Measurements from ENCODE around the gene NOS2.
"Not testable (repeated sequence)": the region's sequence is repeated elsewhere in the genome, so short reads cannot be mapped to it uniquely, and the experiment has no call there.

Gene NOS2

DNA sequence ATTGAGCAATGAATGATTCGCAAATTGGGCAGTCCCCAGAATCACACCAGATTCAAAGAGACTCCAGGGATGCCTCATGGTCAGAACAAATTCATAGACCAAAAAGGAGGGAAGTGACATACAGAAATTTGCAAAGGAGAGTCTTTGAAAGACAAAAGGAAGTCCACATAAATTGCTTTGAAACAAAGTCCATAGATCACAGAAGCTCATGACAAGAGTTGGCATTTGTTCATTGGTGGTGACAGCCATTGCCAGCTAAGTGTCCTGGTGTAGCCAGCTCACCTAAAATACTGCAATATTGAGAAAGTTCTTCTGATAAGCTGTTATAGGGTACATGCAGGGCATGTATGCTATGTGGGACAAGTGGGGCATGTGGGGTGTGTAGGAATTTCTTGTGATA lies 37.4 kb upstream of the NOS2 start:
- H3K9me3 ChIP-seq (ENCODE audit: control insufficient read depth, insufficient read depth, low read length); H3K27me3 ChIP-seq (ENCODE audit: control insufficient read depth, low read length); H3K79me2 ChIP-seq (ENCODE audit: control insufficient read depth, low read length); H3K4me3 ChIP-seq (ENCODE audit: low read length); H3K9me2 ChIP-seq (replicated peaks; ENCODE audit: control insufficient read depth, low read length); H3K27ac ChIP-seq (ENCODE audit: low read depth, low read length); H4K20me1 ChIP-seq (ENCODE audit: control insufficient read depth, insufficient read depth, low read depth, low read length); H3K4me1 ChIP-seq (ENCODE audit: control insufficient read depth, low read length); H3K4me2 ChIP-seq (ENCODE audit: low read length); H3K36me3 ChIP-seq (ENCODE audit: control insufficient read depth, low read length); H3F3A ChIP-seq (ENCODE audit: control insufficient read depth, insufficient read depth): not testable (repeated sequence)

DNA sequence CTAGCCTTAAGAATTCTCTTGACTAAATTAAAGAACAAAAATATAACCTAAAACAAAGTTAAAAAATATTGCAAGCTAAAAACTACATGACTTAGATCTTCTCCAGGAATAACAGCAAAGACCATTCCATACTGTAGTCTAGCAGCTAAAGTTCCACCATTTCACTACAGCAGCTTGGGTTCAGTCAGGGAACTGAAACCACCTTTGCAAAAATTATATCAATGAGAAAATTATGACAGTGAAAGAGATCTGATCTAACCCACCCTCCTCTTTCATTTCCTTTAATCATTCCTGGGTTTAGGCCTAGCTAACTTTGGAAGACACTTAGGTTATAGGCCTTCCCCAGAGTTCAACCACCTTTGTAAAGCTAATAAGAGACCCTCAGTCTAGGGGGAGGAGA lies 36.3 kb upstream of the NOS2 start:
- Histone ChIP-seq H3F3A (ENCODE audit: control insufficient read depth, insufficient read depth) (no peaks in the 10 kb centered on the region), H3K9me2 (replicated peaks; ENCODE audit: control insufficient read depth, low read length) (no peaks in the 10 kb centered on the region), H3K36me3 (ENCODE audit: control insufficient read depth, low read length) (no peaks in the 10 kb centered on the region), H3K79me2 (ENCODE audit: control insufficient read depth, low read length) (no peaks in the 10 kb centered on the region), H3K4me1 (ENCODE audit: control insufficient read depth, low read length) (no peaks in the 10 kb centered on the region), H3K9me3 (ENCODE audit: control insufficient read depth, insufficient read depth, low read length) (no peaks in the 10 kb centered on the region), H4K20me1 (ENCODE audit: control insufficient read depth, insufficient read depth, low read depth, low read length) (no peaks in the 10 kb centered on the region), H3K27ac (ENCODE audit: low read depth, low read length) (no peak overlapping the region), H3K4me2 (ENCODE audit: low read length) (no peak overlapping the region), H3K27me3 (ENCODE audit: control insufficient read depth, low read length) (no peaks in the 10 kb centered on the region), H3K4me3 (ENCODE audit: low read length) (no peak overlapping the region)
- TF ChIP-seq, protein P1, sequence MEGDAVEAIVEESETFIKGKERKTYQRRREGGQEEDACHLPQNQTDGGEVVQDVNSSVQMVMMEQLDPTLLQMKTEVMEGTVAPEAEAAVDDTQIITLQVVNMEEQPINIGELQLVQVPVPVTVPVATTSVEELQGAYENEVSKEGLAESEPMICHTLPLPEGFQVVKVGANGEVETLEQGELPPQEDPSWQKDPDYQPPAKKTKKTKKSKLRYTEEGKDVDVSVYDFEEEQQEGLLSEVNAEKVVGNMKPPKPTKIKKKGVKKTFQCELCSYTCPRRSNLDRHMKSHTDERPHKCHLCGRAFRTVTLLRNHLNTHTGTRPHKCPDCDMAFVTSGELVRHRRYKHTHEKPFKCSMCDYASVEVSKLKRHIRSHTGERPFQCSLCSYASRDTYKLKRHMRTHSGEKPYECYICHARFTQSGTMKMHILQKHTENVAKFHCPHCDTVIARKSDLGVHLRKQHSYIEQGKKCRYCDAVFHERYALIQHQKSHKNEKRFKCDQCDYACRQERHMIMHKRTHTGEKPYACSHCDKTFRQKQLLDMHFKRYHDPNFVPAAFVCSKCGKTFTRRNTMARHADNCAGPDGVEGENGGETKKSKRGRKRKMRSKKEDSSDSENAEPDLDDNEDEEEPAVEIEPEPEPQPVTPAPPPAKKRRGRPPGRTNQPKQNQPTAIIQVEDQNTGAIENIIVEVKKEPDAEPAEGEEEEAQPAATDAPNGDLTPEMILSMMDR (IDR thresholded peaks at IDR 0.05; ENCODE audit: low read depth, low read length, poor library complexity, severe bottlenecking) = no peak
- TF ChIP-seq EZH2phosphoT487 (IDR thresholded peaks at IDR 0.05; ENCODE audit: borderline replicate concordance, low read length) = no peak

DNA sequence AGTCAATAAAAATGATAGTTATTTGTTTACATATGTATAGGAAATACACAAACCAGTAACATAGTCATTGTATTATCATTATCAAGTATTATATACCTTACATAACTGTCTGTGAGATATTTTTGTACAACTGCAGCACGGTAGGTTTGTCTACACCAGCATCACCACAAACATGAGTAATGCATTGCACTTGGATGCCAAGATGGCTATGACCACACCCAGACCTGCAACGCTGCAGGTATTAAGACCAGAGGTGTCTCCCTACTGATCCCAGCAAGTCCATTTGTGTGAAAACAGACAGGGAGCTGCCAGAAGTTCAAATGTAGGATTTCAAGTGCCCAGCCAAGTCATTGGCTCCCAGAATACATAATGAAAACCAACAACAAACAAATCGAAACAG lies 34.2 kb upstream of the NOS2 start:
- H3K79me2 ChIP-seq (ENCODE audit: control insufficient read depth, low read length) = no peaks in the 10 kb centered on the region
- no peaks in the 10 kb centered on the region for H3K9me2 ChIP-seq (replicated peaks; ENCODE audit: control insufficient read depth, low read length)
- no peaks in the 10 kb centered on the region for H4K20me1 ChIP-seq (ENCODE audit: control insufficient read depth, insufficient read depth, low read depth, low read length)
- no peaks in the 10 kb centered on the region for H3K9me3 ChIP-seq (ENCODE audit: control insufficient read depth, insufficient read depth, low read length)
- H3K4me1 ChIP-seq (ENCODE audit: control insufficient read depth, low read length) = no peaks in the 10 kb centered on the region
- H3K27ac ChIP-seq (ENCODE audit: low read depth, low read length) = no peak overlapping the region
- H3K36me3 ChIP-seq (ENCODE audit: control insufficient read depth, low read length) = no peaks in the 10 kb centered on the region
- no peak overlapping the region for H3K4me3 ChIP-seq (ENCODE audit: low read length)
- H3K27me3 ChIP-seq (ENCODE audit: control insufficient read depth, low read length) = no peaks in the 10 kb centered on the region
- no peaks in the 10 kb centered on the region for H3F3A ChIP-seq (ENCODE audit: control insufficient read depth, insufficient read depth)
- no peak overlapping the region for H3K4me2 ChIP-seq (ENCODE audit: low read length)
- TF ChIP-seq, protein P1 (IDR thresholded peaks at IDR 0.05; ENCODE audit: low read depth, low read length, poor library complexity, severe bottlenecking) = no peak
- no peak for TF ChIP-seq EZH2phosphoT487 (IDR thresholded peaks at IDR 0.05; ENCODE audit: borderline replicate concordance, low read length)

DNA sequence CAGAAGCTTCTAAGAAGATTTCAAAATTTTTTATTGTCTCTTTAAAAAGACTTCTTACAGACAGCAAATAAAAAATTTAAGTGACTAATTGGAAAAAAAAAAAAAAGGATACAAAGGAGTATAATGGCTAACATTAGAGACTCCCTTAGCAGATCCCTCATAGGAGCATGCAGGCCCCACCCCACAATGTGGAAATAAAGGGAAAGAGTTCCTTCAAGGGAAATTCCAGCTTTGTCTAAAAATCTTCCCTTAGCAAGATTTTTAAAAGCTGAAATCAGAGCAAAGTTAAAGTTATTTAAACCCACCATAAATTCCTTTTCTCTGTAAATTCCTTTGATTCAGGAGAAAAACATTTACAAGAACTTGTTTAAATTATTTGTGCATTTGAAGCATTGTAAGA lies 32.5 kb upstream of the NOS2 start:
- no peak overlapping the region for H3K4me2 ChIP-seq (ENCODE audit: low read length)
- no peak overlapping the region for H3K27ac ChIP-seq (ENCODE audit: low read depth, low read length)
- peaks cover 3% of the 10 kb centered on the region; the same call in 1 of the 2 replicates for H3K27me3 ChIP-seq (ENCODE audit: control insufficient read depth, low read length)
- H3K9me3 ChIP-seq (ENCODE audit: control insufficient read depth, insufficient read depth, low read length) = no peaks in the 10 kb centered on the region
- H4K20me1 ChIP-seq (ENCODE audit: control insufficient read depth, insufficient read depth, low read depth, low read length) = no peaks in the 10 kb centered on the region
- no peaks in the 10 kb centered on the region for H3K36me3 ChIP-seq (ENCODE audit: control insufficient read depth, low read length)
- no peak overlapping the region for H3K4me3 ChIP-seq (ENCODE audit: low read length)
- no peaks in the 10 kb centered on the region for H3K4me1 ChIP-seq (ENCODE audit: control insufficient read depth, low read length)
- H3K79me2 ChIP-seq (ENCODE audit: control insufficient read depth, low read length) = no peaks in the 10 kb centered on the region
- TF ChIP-seq EZH2phosphoT487 (IDR thresholded peaks at IDR 0.05; ENCODE audit: borderline replicate concordance, low read length) = no peak
- TF ChIP-seq, protein P1 (IDR thresholded peaks at IDR 0.05; ENCODE audit: low read depth, low read length, poor library complexity, severe bottlenecking) = no peak
- H3F3A ChIP-seq (ENCODE audit: control insufficient read depth, insufficient read depth) = no peaks in the 10 kb centered on the region
- no peaks in the 10 kb centered on the region for H3K9me2 ChIP-seq (replicated peaks; ENCODE audit: control insufficient read depth, low read length)

DNA sequence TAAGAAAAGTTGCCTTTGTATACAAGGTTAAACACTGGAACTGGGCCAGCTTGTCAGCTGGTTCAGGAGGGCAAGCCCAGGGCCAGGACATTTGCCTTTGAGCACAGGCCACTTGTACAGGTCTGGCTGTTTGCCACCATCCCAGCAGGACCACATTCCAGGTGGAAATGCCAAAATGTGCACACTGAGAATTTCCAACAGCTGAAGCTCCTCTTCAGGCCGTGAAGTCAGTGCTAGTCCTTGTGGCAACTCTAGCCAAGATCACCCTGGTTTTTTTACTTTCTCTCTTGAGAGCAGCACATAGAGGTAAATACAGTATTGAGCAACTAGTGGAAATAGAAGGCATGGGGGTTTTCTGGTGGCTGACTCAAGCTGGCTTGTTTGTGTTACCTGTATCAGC lies 29.6 kb upstream of the NOS2 start:
- not testable (repeated sequence) for H3K4me2 ChIP-seq (ENCODE audit: low read length); H3K4me3 ChIP-seq (ENCODE audit: low read length); H3K4me1 ChIP-seq (ENCODE audit: control insufficient read depth, low read length); H3F3A ChIP-seq (ENCODE audit: control insufficient read depth, insufficient read depth); H3K79me2 ChIP-seq (ENCODE audit: control insufficient read depth, low read length); H3K27me3 ChIP-seq (ENCODE audit: control insufficient read depth, low read length); H3K27ac ChIP-seq (ENCODE audit: low read depth, low read length); H3K9me3 ChIP-seq (ENCODE audit: control insufficient read depth, insufficient read depth, low read length); H3K36me3 ChIP-seq (ENCODE audit: control insufficient read depth, low read length); H3K9me2 ChIP-seq (replicated peaks; ENCODE audit: control insufficient read depth, low read length); H4K20me1 ChIP-seq (ENCODE audit: control insufficient read depth, insufficient read depth, low read depth, low read length)

DNA sequence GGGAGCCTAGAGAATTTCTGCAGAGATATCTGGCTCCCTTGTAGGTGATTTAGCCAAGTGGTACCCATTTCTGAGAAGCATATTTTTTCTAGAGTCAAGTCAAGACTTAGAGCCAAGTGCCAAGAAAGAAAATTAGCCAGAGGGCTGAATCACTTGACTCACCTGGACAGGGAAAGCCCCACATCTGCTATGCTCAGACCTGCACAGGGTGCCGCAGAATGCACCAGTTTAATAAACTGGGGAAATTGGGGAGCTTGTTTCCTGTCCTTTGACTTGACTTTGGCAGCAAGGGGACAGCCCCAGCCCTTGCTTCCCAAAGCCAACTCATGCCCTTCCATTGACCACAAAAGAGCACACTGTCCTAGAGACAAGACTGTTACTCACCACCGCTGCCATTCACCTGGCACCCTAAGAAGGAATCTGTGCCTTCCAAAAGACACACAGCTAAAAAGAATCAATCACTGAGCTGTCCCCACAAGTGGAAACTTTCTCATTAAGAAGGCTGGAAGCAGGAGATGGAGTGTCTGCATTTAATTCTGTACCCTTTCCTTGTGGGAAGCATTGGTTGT lies 28.9 kb upstream of the NOS2 start:
- not testable (repeated sequence) for H3K9me2 ChIP-seq (replicated peaks; ENCODE audit: control insufficient read depth, low read length); H3K79me2 ChIP-seq (ENCODE audit: control insufficient read depth, low read length); H4K20me1 ChIP-seq (ENCODE audit: control insufficient read depth, insufficient read depth, low read depth, low read length); H3K4me2 ChIP-seq (ENCODE audit: low read length); H3K4me1 ChIP-seq (ENCODE audit: control insufficient read depth, low read length); H3K9me3 ChIP-seq (ENCODE audit: control insufficient read depth, insufficient read depth, low read length); H3F3A ChIP-seq (ENCODE audit: control insufficient read depth, insufficient read depth); H3K36me3 ChIP-seq (ENCODE audit: control insufficient read depth, low read length); H3K27ac ChIP-seq (ENCODE audit: low read depth, low read length); H3K4me3 ChIP-seq (ENCODE audit: low read length); H3K27me3 ChIP-seq (ENCODE audit: control insufficient read depth, low read length)
